Measurements from ENCODE around the gene EXOC8.

The EXOC8 gene

GRCh38 chr1:231334952-231335351 lies 2.7 kb downstream of the EXOC8 start:
- peaks cover 53% of the 10 kb centered on the region for H3K4me1 ChIP-seq (ENCODE audit: insufficient read depth, low read length, severe bottlenecking)
- peaks cover 31% of the 10 kb centered on the region for H3K36me3 ChIP-seq (ENCODE audit: insufficient read depth, low read length)
- H3F3A ChIP-seq (ENCODE audit: insufficient read depth, low read length), result no peaks in the 10 kb centered on the region
- H3K4me2 ChIP-seq (ENCODE audit: low read length), result peak overlapping the region; percentile 90
- peak overlapping the region; percentile 40 for H3K9ac ChIP-seq (ENCODE audit: low read length)
- H3K9me2 ChIP-seq (ENCODE audit: low read depth, low read length), result no peaks in the 10 kb centered on the region
- H2AFZ ChIP-seq (ENCODE audit: low read length), result no peak overlapping the region
- TF ChIP-seq EZH2 (IDR thresholded peaks at IDR 0.05; ENCODE audit: borderline replicate concordance, low read length), result no peak
- no peak for TF ChIP-seq CTCF (IDR thresholded peaks at IDR 0.05; ENCODE audit: low read length)
- H3K9me3 ChIP-seq (ENCODE audit: low read length), result no peaks in the 10 kb centered on the region
- no peak overlapping the region for H3K27ac ChIP-seq (ENCODE audit: low read depth, low read length, poor library complexity, severe bottlenecking)
- H4K20me1 ChIP-seq (ENCODE audit: insufficient read depth, low read length), result no peaks in the 10 kb centered on the region
- H3K27me3 ChIP-seq (ENCODE audit: insufficient read depth, low read length), result no peaks in the 10 kb centered on the region
- H3K4me3 ChIP-seq (ENCODE audit: low read depth, low read length, poor library complexity, severe bottlenecking), result peak overlapping the region; percentile 86
- H3K79me2 ChIP-seq (ENCODE audit: insufficient read depth, low read length), result peaks cover 61% of the 10 kb centered on the region

GRCh38 chr1:231334079-231334666 lies 3.5 kb downstream of the EXOC8 start:
- Histone ChIP-seq H3K4me2 (ENCODE audit: low read length) (peak overlapping the region; percentile 90), H3K4me3 (ENCODE audit: low read depth, low read length, poor library complexity, severe bottlenecking) (peak overlapping the region; percentile 86), H3K4me1 (ENCODE audit: insufficient read depth, low read length, severe bottlenecking) (peaks cover 46% of the 10 kb centered on the region), H3K36me3 (ENCODE audit: insufficient read depth, low read length) (peaks cover 25% of the 10 kb centered on the region), H3K27ac (ENCODE audit: low read depth, low read length, poor library complexity, severe bottlenecking) (no peak overlapping the region), H4K20me1 (ENCODE audit: insufficient read depth, low read length) (no peaks in the 10 kb centered on the region), H3K27me3 (ENCODE audit: insufficient read depth, low read length) (no peaks in the 10 kb centered on the region), H3K79me2 (ENCODE audit: insufficient read depth, low read length) (peaks cover 53% of the 10 kb centered on the region), H3F3A (ENCODE audit: insufficient read depth, low read length) (no peaks in the 10 kb centered on the region), H3K9ac (ENCODE audit: low read length) (peak overlapping the region; percentile 40; the same call in 1 of the 2 replicates), H2AFZ (ENCODE audit: low read length) (no peak overlapping the region), H3K9me3 (ENCODE audit: low read length) (no peaks in the 10 kb centered on the region), H3K9me2 (ENCODE audit: low read depth, low read length) (no peaks in the 10 kb centered on the region)
- no peak for TF ChIP-seq EZH2 (IDR thresholded peaks at IDR 0.05; ENCODE audit: borderline replicate concordance, low read length)
- no peak for TF ChIP-seq CTCF (IDR thresholded peaks at IDR 0.05; ENCODE audit: low read length)

GRCh38 chr1:231332761-231333160 lies 4.9 kb downstream of the EXOC8 start:
- Histone ChIP-seq H3K27ac (ENCODE audit: low read depth, low read length, poor library complexity, severe bottlenecking) (no peak overlapping the region), H3K9ac (ENCODE audit: low read length) (no peak overlapping the region), H3K4me1 (ENCODE audit: insufficient read depth, low read length, severe bottlenecking) (peaks cover 42% of the 10 kb centered on the region), H3K9me3 (ENCODE audit: low read length) (no peaks in the 10 kb centered on the region), H3K9me2 (ENCODE audit: low read depth, low read length) (no peaks in the 10 kb centered on the region), H2AFZ (ENCODE audit: low read length) (no peak overlapping the region), H3K36me3 (ENCODE audit: insufficient read depth, low read length) (peaks cover 25% of the 10 kb centered on the region), H4K20me1 (ENCODE audit: insufficient read depth, low read length) (no peaks in the 10 kb centered on the region), H3K27me3 (ENCODE audit: insufficient read depth, low read length) (no peaks in the 10 kb centered on the region), H3K4me2 (ENCODE audit: low read length) (peak overlapping the region; percentile 90), H3F3A (ENCODE audit: insufficient read depth, low read length) (no peaks in the 10 kb centered on the region), H3K79me2 (ENCODE audit: insufficient read depth, low read length) (peaks cover 46% of the 10 kb centered on the region), H3K4me3 (ENCODE audit: low read depth, low read length, poor library complexity, severe bottlenecking) (peak overlapping the region; percentile 86)
- TF ChIP-seq CTCF (IDR thresholded peaks at IDR 0.05; ENCODE audit: low read length) (no peak), EZH2 (IDR thresholded peaks at IDR 0.05; ENCODE audit: borderline replicate concordance, low read length) (no peak)
